GM23338 (cell line): Measurements from ENCODE around the gene DCP1B.

Experiments used
- CREB1 ChIP-seq: fragments of 250-450 bp; sonication (Bioruptor Pico); IDR thresholded peaks from 2 replicates; pipeline ENCODE4 v1.5.0; 2020; ENCODE audit warnings: low read depth, mild to moderate bottlenecking, moderate library complexity
- EZH2 ChIP-seq: fragments of 200-600 bp; sonication (generic); IDR thresholded peaks from one replicate; pipeline ENCODE4 v1.8.0; 2017; ENCODE audit warnings: antibody characterized with exemption, mild to moderate bottlenecking, low read depth; ENCODE audit not compliant: unreplicated experiment
- EZH2phosphoT487 ChIP-seq: fragments of 200-600 bp; sonication (generic); IDR thresholded peaks from one replicate; pipeline ENCODE4 v1.8.1; 2018; ENCODE audit warnings: antibody characterized with exemption; ENCODE audit not compliant: unreplicated experiment
- JUNB ChIP-seq: IDR thresholded peaks from one replicate; pipeline ENCODE4 v1.6.1; 2016; ENCODE audit warnings: antibody characterized with exemption; ENCODE audit not compliant: unreplicated experiment
- POLR2AphosphoS5 ChIP-seq: IDR thresholded peaks from 2 replicates; pipeline ENCODE4 v1.6.1; 2016; ENCODE audit warnings: antibody characterized with exemption, low read depth
- ZNF462 ChIP-seq: fragments of 250-450 bp; sonication (Bioruptor Pico); IDR thresholded peaks from 2 replicates; pipeline ENCODE4 v1.5.0; 2020; ENCODE audit warnings: mild to moderate bottlenecking, moderate library complexity
- TF ChIP-seq, protein P1 (sequence below), 2 experiments: fragments of 200-600 bp in 1 of 2; sonication (generic) in 1 of 2; conservative IDR thresholded peaks; 2 replicates each; pipeline versions ENCODE4 v1.5.1 to v1.6.1; 2016 to 2017; ENCODE audit warnings: antibody characterized with exemption in 2 of 2, low read depth in 2 of 2, mild to moderate bottlenecking in 2 of 2, moderate library complexity in 1 of 2

GRCh38 chr12:1977588-1977987, 26.7 kb downstream of the DCP1B start:
- TF ChIP-seq, protein P1, sequence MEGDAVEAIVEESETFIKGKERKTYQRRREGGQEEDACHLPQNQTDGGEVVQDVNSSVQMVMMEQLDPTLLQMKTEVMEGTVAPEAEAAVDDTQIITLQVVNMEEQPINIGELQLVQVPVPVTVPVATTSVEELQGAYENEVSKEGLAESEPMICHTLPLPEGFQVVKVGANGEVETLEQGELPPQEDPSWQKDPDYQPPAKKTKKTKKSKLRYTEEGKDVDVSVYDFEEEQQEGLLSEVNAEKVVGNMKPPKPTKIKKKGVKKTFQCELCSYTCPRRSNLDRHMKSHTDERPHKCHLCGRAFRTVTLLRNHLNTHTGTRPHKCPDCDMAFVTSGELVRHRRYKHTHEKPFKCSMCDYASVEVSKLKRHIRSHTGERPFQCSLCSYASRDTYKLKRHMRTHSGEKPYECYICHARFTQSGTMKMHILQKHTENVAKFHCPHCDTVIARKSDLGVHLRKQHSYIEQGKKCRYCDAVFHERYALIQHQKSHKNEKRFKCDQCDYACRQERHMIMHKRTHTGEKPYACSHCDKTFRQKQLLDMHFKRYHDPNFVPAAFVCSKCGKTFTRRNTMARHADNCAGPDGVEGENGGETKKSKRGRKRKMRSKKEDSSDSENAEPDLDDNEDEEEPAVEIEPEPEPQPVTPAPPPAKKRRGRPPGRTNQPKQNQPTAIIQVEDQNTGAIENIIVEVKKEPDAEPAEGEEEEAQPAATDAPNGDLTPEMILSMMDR (conservative IDR thresholded peaks at IDR 0.05; ENCODE audit: low read depth in 2 of 2), result no peak
- TF ChIP-seq POLR2AphosphoS5, result no peak
- no peak for TF ChIP-seq JUNB
- no peak for TF ChIP-seq EZH2phosphoT487
- TF ChIP-seq ZNF462, result no peak
- no peak for TF ChIP-seq EZH2
- TF ChIP-seq CREB1 (CRISPR knock-in tag), result no peak
